BLaER1 (cell line): ENCODE results near the gene C3orf20.

Experiments
- H3K27ac ChIP-seq: shearing (Covaris generic); formaldehyde crosslinking; 2 replicates; pipeline ENCODE4 v1.8.1; 2022
- H3K27me3 ChIP-seq: shearing (Covaris generic); formaldehyde crosslinking; 2 replicates; pipeline ENCODE4 v1.8.1; 2022
- H3K36me3 ChIP-seq: shearing (Covaris generic); formaldehyde crosslinking; 2 replicates; pipeline ENCODE4 v1.8.1; 2022
- H3K4me1 ChIP-seq: shearing (Covaris generic); formaldehyde crosslinking; 2 replicates; pipeline ENCODE4 v1.8.1; 2022
- H3K4me2 ChIP-seq: shearing (Covaris generic); formaldehyde crosslinking; 2 replicates; pipeline ENCODE4 v1.8.1; 2022
- H3K4me3 ChIP-seq: shearing (Covaris generic); formaldehyde crosslinking; 2 replicates; pipeline ENCODE4 v1.8.1; 2022
- H3K9ac ChIP-seq: shearing (Covaris generic); formaldehyde crosslinking; 2 replicates; pipeline ENCODE4 v1.8.1; 2022
- H3K9me3 ChIP-seq: shearing (Covaris generic); formaldehyde crosslinking; 2 replicates; pipeline ENCODE4 v1.8.1; 2022
- H4K20me1 ChIP-seq: shearing (Covaris generic); formaldehyde crosslinking; 2 replicates; pipeline ENCODE4 v1.8.1; 2022
- Cebpa-rat ChIP-seq: shearing (Covaris generic); IDR thresholded peaks from 2 replicates; pipeline ENCODE4 v1.8.1; 2022

Gene C3orf20

DNA sequence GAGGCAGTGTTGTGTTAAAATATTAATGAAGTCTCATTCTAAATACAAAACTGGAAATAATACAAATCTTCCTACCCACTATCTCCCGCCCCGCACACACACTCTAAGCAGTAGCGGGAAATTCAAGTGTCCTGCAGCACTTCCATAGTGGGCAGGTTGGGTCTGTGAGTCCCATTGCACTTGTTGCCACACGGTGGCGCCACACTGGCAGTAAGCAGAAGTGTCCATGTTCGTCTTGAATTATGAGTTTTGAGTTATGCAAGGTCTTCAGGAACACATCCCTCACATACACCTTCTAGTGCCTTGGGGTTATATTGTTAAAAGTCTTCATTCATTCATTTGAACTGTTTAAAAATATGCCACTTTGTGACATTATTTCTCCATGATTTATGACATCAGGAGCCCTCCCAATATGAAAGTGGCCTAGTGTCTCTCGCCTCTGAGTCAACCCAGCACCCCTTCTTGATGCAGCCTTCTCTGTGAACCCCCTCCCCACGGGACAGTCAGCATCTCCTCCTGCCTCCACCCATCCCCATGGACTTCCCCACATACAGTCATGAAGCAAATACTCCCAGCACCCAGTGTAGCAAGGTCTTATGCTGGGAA lies 41.0 kb upstream of the C3orf20 start:
- H3K9ac ChIP-seq = no peak overlapping the region

DNA sequence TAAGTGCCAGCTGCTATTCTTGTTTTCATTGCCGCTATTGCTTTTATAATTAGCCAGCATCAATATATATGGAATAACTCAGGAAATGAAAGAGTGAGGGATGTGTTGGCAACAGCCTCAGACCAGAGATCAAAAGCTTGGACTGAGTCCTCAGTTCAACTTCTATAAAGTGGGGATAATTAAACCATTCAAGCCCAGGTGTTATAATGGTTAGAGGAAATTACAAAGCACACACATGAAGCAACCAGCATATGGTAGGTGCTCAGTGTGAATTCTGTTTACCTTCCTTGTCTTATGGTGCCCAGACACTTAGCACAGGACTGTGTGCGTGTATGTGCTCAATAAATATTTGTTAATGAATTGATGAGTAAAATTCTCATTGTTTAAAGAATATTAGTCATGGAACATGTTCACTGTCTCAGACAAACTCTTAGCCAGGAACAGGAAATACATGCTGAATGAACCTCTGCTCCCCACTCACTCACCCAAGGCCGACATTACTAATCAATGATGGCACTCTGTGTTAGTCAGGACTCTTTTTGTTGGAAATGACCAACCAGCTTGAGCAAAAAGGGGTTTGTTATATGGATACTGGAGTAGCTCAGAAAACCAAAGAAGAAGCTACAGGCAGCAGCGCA lies 40.1 kb upstream of the C3orf20 start:
- H3K27me3 ChIP-seq = no peaks in the 10 kb centered on the region
- TF ChIP-seq Cebpa-rat = no peak

More for the DNA sequence above, 41.0 kb upstream of the C3orf20 start:
- Histone ChIP-seq H3K36me3 (no peaks in the 10 kb centered on the region), H3K4me3 (no peak overlapping the region), H3K4me1 (no peaks in the 10 kb centered on the region), H3K27ac (no peak overlapping the region), H3K27me3 (no peaks in the 10 kb centered on the region), H3K4me2 (no peak overlapping the region), H4K20me1 (no peaks in the 10 kb centered on the region), H3K9me3 (no peaks in the 10 kb centered on the region)
- TF ChIP-seq Cebpa-rat = no peak

DNA sequence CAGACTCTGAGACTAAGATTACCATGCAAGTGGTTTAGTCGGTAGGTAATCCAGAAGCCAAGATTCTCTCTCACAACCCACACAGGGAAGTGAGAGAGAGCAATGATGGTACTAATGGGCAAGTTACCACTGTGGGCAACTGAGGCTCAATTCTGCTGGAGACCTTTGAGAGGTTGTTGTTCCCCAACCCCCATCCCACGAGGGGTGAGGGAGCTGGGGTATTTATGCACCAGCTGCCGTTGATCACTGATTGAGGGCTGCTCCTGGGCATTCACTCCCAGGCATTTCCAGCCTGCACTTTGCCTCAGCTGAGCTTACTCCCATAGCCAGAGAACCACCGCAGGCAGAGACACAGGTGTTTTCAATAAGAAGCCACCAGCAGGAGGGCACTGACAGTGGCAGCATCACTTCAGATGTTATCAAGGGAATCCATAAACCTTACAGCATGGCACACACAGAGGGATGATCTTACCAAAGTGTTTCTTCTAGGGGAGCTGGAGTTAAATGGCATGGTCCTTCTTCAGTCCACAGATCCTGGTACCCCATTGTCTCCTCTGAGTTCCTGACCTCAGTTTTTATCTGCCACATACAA lies 38.3 kb upstream of the C3orf20 start:
- Histone ChIP-seq H3K4me1 (no peaks in the 10 kb centered on the region), H3K4me3 (no peak overlapping the region), H3K36me3 (no peaks in the 10 kb centered on the region), H3K27ac (no peak overlapping the region), H3K27me3 (no peaks in the 10 kb centered on the region), H3K4me2 (no peak overlapping the region), H3K9me3 (no peaks in the 10 kb centered on the region), H4K20me1 (no peaks in the 10 kb centered on the region), H3K9ac (no peak overlapping the region)
- TF ChIP-seq Cebpa-rat = no peak

More for the DNA sequence above, 40.1 kb upstream of the C3orf20 start:
- no peaks in the 10 kb centered on the region for H3K9me3 ChIP-seq
- H3K27ac ChIP-seq = no peak overlapping the region
- no peaks in the 10 kb centered on the region for H3K36me3 ChIP-seq
- no peaks in the 10 kb centered on the region for H4K20me1 ChIP-seq
- H3K4me1 ChIP-seq = no peaks in the 10 kb centered on the region
- H3K9ac ChIP-seq = no peak overlapping the region
- H3K4me2 ChIP-seq = no peak overlapping the region
- H3K4me3 ChIP-seq = no peak overlapping the region

- Histone ChIP-seq H3K4me1 (no peaks in the 10 kb centered on the region), H3K27me3 (no peaks in the 10 kb centered on the region)
- no peak for TF ChIP-seq Cebpa-rat
Measured at GRCh38 chr3:14640157-14640562, 34.8 kb upstream of the C3orf20 start.

GRCh38 chr3:14640734-14641133 lies 34.2 kb upstream of the C3orf20 start:
- no peak overlapping the region for H3K27ac ChIP-seq
- no peaks in the 10 kb centered on the region for H4K20me1 ChIP-seq
- no peaks in the 10 kb centered on the region for H3K4me1 ChIP-seq
- H3K9ac ChIP-seq = no peak overlapping the region
- H3K27me3 ChIP-seq = no peaks in the 10 kb centered on the region
- H3K4me3 ChIP-seq = no peak overlapping the region
- no peaks in the 10 kb centered on the region for H3K36me3 ChIP-seq
- no peak overlapping the region for H3K4me2 ChIP-seq
- TF ChIP-seq Cebpa-rat = no peak
- H3K9me3 ChIP-seq = no peaks in the 10 kb centered on the region

More at GRCh38 chr3:14640157-14640562, 34.8 kb upstream of the C3orf20 start:
- H3K9ac ChIP-seq = no peak overlapping the region
- no peak overlapping the region for H3K4me3 ChIP-seq
- H3K36me3 ChIP-seq = no peaks in the 10 kb centered on the region
- no peak overlapping the region for H3K27ac ChIP-seq
- no peaks in the 10 kb centered on the region for H4K20me1 ChIP-seq
- H3K9me3 ChIP-seq = no peaks in the 10 kb centered on the region
- no peak overlapping the region for H3K4me2 ChIP-seq

GRCh38 chr3:14641346-14641745 lies 33.6 kb upstream of the C3orf20 start:
- Histone ChIP-seq H3K4me1 (no peaks in the 10 kb centered on the region), H3K36me3 (no peaks in the 10 kb centered on the region), H3K27me3 (no peaks in the 10 kb centered on the region), H3K27ac (no peak overlapping the region), H4K20me1 (no peaks in the 10 kb centered on the region), H3K4me3 (no peak overlapping the region), H3K4me2 (no peak overlapping the region), H3K9ac (no peak overlapping the region), H3K9me3 (no peaks in the 10 kb centered on the region)
- no peak for TF ChIP-seq Cebpa-rat

DNA sequence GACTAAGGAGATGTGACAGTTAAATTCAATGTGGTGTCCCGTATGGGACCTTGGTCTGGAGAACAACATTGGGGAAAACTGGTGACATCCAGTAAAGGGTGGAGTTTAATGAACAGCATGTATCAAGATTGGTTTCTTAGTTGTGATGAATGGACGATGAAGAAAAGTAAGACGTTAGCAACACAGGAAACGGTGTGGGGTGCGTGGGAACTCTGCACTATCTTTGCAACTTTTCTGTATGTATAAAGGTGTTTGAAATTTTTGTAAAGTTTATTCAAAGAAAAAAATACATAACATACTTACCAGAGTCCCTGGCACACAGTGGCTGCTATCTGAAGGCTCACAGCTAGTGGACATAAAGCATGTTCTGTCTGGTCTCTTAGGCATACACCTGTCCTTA lies 29.5 kb upstream of the C3orf20 start:
- no peaks in the 10 kb centered on the region for H3K27me3 ChIP-seq
- no peak overlapping the region for H3K4me3 ChIP-seq
- no peak overlapping the region for H3K4me2 ChIP-seq
- H3K9me3 ChIP-seq = no peaks in the 10 kb centered on the region
- peaks cover 3% of the 10 kb centered on the region; the same call in 1 of the 2 replicates for H3K4me1 ChIP-seq
- no peaks in the 10 kb centered on the region for H3K36me3 ChIP-seq
- H4K20me1 ChIP-seq = no peaks in the 10 kb centered on the region
- H3K27ac ChIP-seq = no peak overlapping the region
- TF ChIP-seq Cebpa-rat = no peak
- no peak overlapping the region for H3K9ac ChIP-seq

DNA sequence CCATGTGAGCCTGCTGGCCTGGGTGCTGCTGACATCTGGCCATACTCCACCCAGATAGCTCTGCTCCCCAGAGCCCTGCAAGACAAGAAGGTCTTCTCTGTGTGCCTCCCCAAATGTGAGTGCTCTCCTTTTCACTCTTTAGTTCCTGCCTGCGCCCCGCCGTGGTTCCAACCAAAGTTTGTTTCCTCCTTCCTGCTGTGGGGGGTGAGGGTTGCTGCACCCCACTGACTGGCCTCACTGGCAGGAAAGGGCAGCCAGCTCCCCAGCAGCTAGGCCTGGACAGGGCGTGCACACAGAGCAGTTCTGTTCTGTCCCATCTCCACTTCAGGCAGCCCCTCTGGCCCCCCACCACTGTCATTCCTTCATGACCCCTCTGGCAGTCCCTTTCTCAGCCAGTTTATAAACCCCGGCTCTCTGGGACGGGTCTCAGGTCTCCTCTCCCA lies 28.8 kb upstream of the C3orf20 start:
- no peaks in the 10 kb centered on the region for H3K27me3 ChIP-seq
- H3K4me1 ChIP-seq = peaks cover 8% of the 10 kb centered on the region; the same call in 1 of the 2 replicates
- H3K4me2 ChIP-seq = no peak overlapping the region
- H3K9me3 ChIP-seq = no peaks in the 10 kb centered on the region
- H3K9ac ChIP-seq = no peak overlapping the region
- no peak overlapping the region for H3K4me3 ChIP-seq
- no peaks in the 10 kb centered on the region for H3K36me3 ChIP-seq
- no peak for TF ChIP-seq Cebpa-rat
- no peaks in the 10 kb centered on the region for H4K20me1 ChIP-seq
- no peak overlapping the region for H3K27ac ChIP-seq

DNA sequence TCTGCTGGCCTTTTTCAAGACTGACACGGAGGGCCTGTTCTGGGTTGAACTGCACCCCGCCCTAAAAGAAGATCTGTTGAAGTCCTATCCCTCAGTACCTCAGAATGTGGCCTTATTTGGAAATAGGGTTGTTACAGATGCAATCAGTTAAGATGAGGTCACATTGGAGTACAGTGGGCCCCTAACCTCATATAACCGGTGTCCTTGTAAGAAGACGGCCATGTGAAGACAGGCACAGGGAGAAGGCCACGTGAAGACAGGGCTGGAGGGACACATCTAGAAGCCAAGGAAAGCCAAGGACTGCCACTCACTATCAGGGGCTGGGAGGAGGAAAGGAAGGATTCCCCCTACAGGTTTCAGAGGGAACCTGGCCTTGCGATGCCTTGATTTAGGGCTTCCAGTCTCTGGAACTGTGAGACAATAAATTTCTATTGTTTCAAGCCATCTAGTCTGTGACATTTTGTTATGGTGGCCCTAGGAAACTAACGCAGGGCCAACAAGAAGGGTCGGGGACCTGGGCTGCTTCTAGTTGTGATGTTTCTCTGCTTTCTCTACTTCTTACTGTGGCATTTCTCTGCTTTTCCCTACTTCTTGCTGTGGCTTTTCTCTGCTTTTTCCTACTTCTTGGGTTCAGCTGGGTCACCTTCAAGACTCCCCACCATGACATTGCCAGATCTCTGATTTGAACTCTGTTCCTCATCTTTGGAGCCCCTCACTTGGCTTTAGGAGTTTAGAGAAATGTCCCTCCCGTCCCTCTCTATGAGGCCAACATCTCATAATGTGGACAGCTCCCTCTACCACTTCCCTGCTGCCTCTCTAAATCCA lies 28.1 kb upstream of the C3orf20 start:
- Histone ChIP-seq H3K36me3 (no peaks in the 10 kb centered on the region), H3K4me3 (no peak overlapping the region), H3K27ac (no peak overlapping the region), H3K4me1 (peaks cover 8% of the 10 kb centered on the region; the same call in 1 of the 2 replicates), H3K9ac (no peak overlapping the region), H3K9me3 (no peaks in the 10 kb centered on the region), H4K20me1 (no peaks in the 10 kb centered on the region), H3K27me3 (no peaks in the 10 kb centered on the region), H3K4me2 (no peak overlapping the region)
- TF ChIP-seq Cebpa-rat = no peak
